Suprapubic skin (tissue), 4 donors: ENCODE data around the gene RUBCN. TPM values are rescaled to one million over a fixed set of nuclear protein-coding genes. Genes with fewer than 3 reads are reported as not detected.
"Not testable (repeated sequence)": the region's sequence is repeated elsewhere in the genome, so short reads cannot be mapped to it uniquely, and the experiment has no call there.

Experiments used
- DNase-seq, 2 donors: peaks; one replicate each; pipeline ENCODE4 v3.0.0-alpha.2; 2019; ENCODE audit warnings: low spot score in 2 of 2
- H3K27ac ChIP-seq: fragments of 200-600 bp; sonication (generic); one replicate; pipeline ENCODE4 v1.5.1; 2019
- H3K27me3 ChIP-seq: fragments of 200-600 bp; sonication (generic); one replicate; pipeline ENCODE4 v1.5.1; 2019
- H3K36me3 ChIP-seq: fragments of 200-600 bp; sonication (generic); one replicate; pipeline ENCODE4 v1.5.1; 2019
- H3K4me1 ChIP-seq: fragments of 200-600 bp; sonication (generic); one replicate; pipeline ENCODE4 v1.5.1; 2019
- H3K4me3 ChIP-seq: fragments of 200-600 bp; sonication (generic); one replicate; pipeline ENCODE4 v1.5.1; 2019; ENCODE audit warnings: mild to moderate bottlenecking
- H3K9me3 ChIP-seq: fragments of 200-600 bp; sonication (generic); one replicate; pipeline ENCODE4 v1.5.1; 2019
- EP300 ChIP-seq: sonication (generic); formaldehyde crosslinking; IDR thresholded peaks from one replicate; pipeline ENCODE4 v1.6.1; 2017; ENCODE audit warnings: antibody characterized with exemption
- POLR2A ChIP-seq, 2 donors: fragments of 450-650 bp; IDR thresholded peaks; one replicate each; pipeline ENCODE4 v1.6.1; 2017; ENCODE audit warnings: antibody characterized with exemption in 2 of 2, mild to moderate bottlenecking in 2 of 2, moderate library complexity in 2 of 2
- POLR2AphosphoS5 ChIP-seq, 3 donors: sonication (generic); formaldehyde crosslinking; IDR thresholded peaks; one replicate each; pipeline ENCODE4 v1.6.1; 2017; ENCODE audit warnings: antibody characterized with exemption in 3 of 3
- WGBS: methylation state at CpG from one replicate; pipeline ENCODE4 v1.1.5; 2018; 5-methylcytosine and 5-hydroxymethylcytosine counted together
- total RNA-seq, 4 donors: library from RNA; depleted of rRNA; stranded (reverse); fragments of >200 nt; gene quantifications; one replicate each; pipeline ENCODE4 v1.1.0, GENCODE V29; 2016
- TF ChIP-seq, protein P1 (sequence below), 2 donors: fragments of 200-600 bp in 1 of 2; fragments of 450-650 bp in 1 of 2; sonication (generic) in 1 of 2; IDR thresholded peaks; one replicate each; pipeline ENCODE4 v1.5.1; 2016 to 2019; ENCODE audit warnings: antibody characterized with exemption in 2 of 2, mild to moderate bottlenecking in 1 of 2, moderate library complexity in 1 of 2

Gene RUBCN
- total RNA-seq, 4 donors from 2014 or later: 41.8 to 70.2 (median 48.4) TPM

DNA sequence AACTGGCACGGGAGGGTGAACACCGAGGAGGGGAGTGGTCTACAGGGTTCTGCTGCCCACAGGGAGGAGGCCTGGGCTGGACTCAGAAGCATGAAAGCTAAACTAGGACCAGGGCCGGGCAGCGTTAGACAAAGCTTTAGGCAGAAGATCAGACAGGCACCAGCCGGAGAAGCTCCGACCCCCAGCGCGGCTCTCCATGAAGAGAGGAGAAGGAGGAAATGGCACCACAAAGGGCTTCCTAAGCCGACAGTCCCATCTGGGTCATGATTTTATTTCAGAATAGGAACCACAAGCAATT, 61.2 kb downstream of the RUBCN start:
- Histone ChIP-seq H3K36me3 (peaks cover 65% of the 10 kb centered on the region), H3K27me3 (no peaks in the 10 kb centered on the region), H3K27ac (no peak overlapping the region), H3K4me3 (no peak overlapping the region), H3K4me1 (no peaks in the 10 kb centered on the region), H3K9me3 (no peaks in the 10 kb centered on the region)
- WGBS: 93% methylated on average over 9 of the region's 9 CpGs
- TF ChIP-seq, protein P1, sequence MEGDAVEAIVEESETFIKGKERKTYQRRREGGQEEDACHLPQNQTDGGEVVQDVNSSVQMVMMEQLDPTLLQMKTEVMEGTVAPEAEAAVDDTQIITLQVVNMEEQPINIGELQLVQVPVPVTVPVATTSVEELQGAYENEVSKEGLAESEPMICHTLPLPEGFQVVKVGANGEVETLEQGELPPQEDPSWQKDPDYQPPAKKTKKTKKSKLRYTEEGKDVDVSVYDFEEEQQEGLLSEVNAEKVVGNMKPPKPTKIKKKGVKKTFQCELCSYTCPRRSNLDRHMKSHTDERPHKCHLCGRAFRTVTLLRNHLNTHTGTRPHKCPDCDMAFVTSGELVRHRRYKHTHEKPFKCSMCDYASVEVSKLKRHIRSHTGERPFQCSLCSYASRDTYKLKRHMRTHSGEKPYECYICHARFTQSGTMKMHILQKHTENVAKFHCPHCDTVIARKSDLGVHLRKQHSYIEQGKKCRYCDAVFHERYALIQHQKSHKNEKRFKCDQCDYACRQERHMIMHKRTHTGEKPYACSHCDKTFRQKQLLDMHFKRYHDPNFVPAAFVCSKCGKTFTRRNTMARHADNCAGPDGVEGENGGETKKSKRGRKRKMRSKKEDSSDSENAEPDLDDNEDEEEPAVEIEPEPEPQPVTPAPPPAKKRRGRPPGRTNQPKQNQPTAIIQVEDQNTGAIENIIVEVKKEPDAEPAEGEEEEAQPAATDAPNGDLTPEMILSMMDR (IDR thresholded peaks at IDR 0.05): no peak
- TF ChIP-seq POLR2A (IDR thresholded peaks at IDR 0.05) (no peak), POLR2AphosphoS5 (IDR thresholded peaks at IDR 0.05) (no peak), EP300 (no peak)
- no peak for DNase-seq

DNA sequence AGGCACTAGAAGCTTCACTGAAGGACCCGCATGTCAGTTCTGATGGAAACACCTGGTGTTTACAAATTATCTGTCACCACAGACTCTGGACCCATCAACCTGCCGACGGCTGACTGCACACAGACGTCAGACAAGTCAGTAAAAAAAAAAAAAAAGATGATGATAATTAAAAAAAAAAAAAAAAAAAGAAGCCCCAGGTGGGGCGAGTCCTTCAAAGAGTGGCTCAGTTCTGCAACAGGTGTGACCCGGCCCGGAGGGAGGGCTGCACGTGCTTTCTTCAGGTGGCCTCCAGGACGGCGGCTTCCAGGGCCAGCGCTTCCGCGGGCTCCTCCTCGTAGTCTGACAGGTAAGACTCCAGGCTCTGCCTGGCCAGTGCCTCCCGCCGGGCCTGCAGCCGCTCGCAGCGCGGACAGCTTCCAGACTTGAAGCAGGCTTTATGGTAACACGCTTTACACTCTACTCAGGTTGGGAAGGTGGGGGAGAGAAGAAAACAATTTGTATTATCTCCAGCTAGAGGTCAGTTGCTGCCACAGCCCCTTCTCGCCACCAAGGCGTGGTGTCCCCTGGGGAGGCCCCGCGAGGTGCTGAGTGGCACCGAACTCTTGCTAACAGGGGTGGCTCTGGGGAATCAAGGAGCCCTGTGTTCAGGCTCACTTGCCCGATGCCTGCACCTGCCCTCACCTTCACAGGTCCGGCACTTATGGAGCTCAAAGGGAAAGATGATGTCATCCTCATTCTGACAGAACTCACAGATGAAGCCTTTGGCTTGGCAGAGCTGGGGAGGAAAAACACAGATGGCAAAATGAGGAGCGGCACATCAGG, 61.8 kb downstream of the RUBCN start:
- WGBS: 91% methylated on average over 29 of the region's 29 CpGs
- DNase-seq: no peak

DNA sequence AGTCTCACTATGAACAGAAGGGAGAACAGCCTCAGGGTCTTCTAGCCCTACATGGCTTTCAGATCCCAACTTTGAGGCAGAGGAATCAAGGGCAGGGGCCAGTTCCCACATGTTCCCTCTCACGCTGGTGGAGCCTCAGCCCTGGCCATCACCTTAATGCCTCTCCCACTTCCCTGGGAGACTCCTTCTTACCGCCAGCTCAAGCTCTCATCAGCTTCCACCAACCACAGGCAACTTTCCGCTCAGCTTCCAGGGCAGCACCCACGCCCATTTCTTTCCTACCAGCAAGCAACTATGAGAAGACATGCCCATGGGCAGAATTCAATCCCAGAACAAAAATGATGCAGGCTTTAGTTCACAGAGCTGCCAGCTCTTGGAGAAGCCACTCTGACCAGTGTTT, 63.5 kb downstream of the RUBCN start:
- H3K27me3 ChIP-seq: no peaks in the 10 kb centered on the region
- H3K4me3 ChIP-seq: no peak overlapping the region
- H3K36me3 ChIP-seq: peaks cover 55% of the 10 kb centered on the region
- 88% methylated on average over 4 of the region's 4 CpGs for WGBS
- no peaks in the 10 kb centered on the region for H3K9me3 ChIP-seq
- H3K4me1 ChIP-seq: no peaks in the 10 kb centered on the region
- H3K27ac ChIP-seq: no peak overlapping the region
- TF ChIP-seq, protein P1 (IDR thresholded peaks at IDR 0.05): no peak
- TF ChIP-seq EP300 (no peak), POLR2A (IDR thresholded peaks at IDR 0.05) (no peak), POLR2AphosphoS5 (IDR thresholded peaks at IDR 0.05) (no peak)
- DNase-seq: no peak

More for the DNA sequence above, 61.8 kb downstream of the RUBCN start:
- Histone ChIP-seq H3K27me3 (no peaks in the 10 kb centered on the region), H3K27ac (no peak overlapping the region), H3K36me3 (peaks cover 63% of the 10 kb centered on the region), H3K4me3 (no peak overlapping the region), H3K4me1 (no peaks in the 10 kb centered on the region), H3K9me3 (no peaks in the 10 kb centered on the region)
- TF ChIP-seq, protein P1 (IDR thresholded peaks at IDR 0.05): no peak
- TF ChIP-seq POLR2A (IDR thresholded peaks at IDR 0.05) (no peak), POLR2AphosphoS5 (IDR thresholded peaks at IDR 0.05) (no peak), EP300 (no peak)

DNA sequence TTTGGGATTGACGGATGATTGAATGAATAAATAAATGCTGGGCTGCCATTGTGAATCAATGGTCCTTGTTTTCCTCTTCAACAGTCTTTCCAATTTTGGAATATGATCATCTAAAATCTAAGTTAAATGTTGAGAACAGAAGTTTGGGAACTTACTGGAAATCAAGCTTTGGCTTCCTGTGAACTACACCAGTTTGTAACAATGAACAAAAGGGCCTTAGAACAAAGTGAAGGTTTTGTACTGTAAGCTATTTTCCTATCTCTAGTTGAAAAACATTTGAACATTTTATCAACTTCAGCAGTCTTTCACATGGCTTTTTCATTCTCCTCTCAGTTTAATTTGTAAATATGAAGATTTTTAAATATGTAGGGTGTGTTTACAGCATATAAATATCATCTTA, 66.3 kb downstream of the RUBCN start:
- H3K4me1 ChIP-seq: no peaks in the 10 kb centered on the region
- WGBS: 95% methylated on average over 1 of the region's 1 CpG
- DNase-seq: no peak
- no peak overlapping the region for H3K4me3 ChIP-seq
- TF ChIP-seq POLR2A (IDR thresholded peaks at IDR 0.05): no peak
- no peak for TF ChIP-seq POLR2AphosphoS5 (IDR thresholded peaks at IDR 0.05)
- TF ChIP-seq, protein P1 (IDR thresholded peaks at IDR 0.05): no peak
- TF ChIP-seq EP300: no peak
- no peaks in the 10 kb centered on the region for H3K27me3 ChIP-seq
- no peak overlapping the region for H3K27ac ChIP-seq
- H3K36me3 ChIP-seq: peaks cover 31% of the 10 kb centered on the region
- H3K9me3 ChIP-seq: no peaks in the 10 kb centered on the region

DNA sequence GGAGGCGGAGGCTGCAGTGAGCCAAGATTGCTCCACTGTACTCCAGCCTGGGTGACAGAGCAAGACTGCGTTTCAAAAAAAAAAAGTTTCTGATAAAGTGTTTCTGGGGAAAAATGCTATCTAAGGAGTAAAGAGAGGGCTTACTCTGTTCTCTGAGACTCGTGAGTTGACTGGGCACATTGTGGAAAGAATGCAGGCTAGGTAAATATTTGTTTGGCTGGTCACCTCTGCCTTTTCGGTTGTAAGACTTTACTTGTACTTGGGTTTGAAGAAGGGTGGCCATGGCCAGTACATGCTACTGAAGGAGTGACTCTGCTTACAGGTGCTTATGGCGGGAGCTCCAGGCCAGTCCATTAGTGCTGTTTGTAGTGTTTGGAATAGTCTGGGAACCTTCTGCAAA, 68.7 kb downstream of the RUBCN start:
- no peak for DNase-seq
- no peaks in the 10 kb centered on the region for H3K9me3 ChIP-seq
- H3K4me3 ChIP-seq: no peak overlapping the region
- H3K36me3 ChIP-seq: peaks cover 9% of the 10 kb centered on the region
- no peak overlapping the region for H3K27ac ChIP-seq
- 88% methylated on average over 5 of the region's 5 CpGs for WGBS
- TF ChIP-seq POLR2A (IDR thresholded peaks at IDR 0.05): no peak
- no peak for TF ChIP-seq EP300
- no peak for TF ChIP-seq POLR2AphosphoS5 (IDR thresholded peaks at IDR 0.05)
- TF ChIP-seq, protein P1 (IDR thresholded peaks at IDR 0.05): no peak
- no peaks in the 10 kb centered on the region for H3K27me3 ChIP-seq
- H3K4me1 ChIP-seq: peaks cover 2% of the 10 kb centered on the region

DNA sequence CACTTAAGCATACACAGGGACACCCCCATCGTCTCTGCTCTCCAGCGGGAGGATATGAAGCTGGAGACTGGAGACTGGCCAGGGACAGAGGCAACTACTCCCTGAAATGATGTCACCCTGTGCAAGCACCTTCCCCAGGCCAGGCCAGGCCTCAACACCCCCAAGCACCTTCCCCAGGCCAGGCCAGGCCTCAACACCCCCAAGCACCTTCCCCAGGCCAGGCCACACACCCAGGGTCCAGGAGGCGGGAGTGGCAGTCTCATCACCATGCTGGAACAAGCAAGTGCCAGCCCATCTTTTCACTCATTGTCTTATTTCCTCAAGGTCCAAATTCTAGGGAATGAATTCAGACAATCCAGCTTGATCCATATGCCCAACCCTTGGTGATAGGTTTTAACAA, 69.4 kb downstream of the RUBCN start:
- 100% methylated on average over 1 of the region's 3 CpGs for WGBS
- H3K4me1 ChIP-seq, H3K4me3 ChIP-seq, DNase-seq, H3K27me3 ChIP-seq, H3K9me3 ChIP-seq, H3K36me3 ChIP-seq, H3K27ac ChIP-seq: not testable (repeated sequence)

DNA sequence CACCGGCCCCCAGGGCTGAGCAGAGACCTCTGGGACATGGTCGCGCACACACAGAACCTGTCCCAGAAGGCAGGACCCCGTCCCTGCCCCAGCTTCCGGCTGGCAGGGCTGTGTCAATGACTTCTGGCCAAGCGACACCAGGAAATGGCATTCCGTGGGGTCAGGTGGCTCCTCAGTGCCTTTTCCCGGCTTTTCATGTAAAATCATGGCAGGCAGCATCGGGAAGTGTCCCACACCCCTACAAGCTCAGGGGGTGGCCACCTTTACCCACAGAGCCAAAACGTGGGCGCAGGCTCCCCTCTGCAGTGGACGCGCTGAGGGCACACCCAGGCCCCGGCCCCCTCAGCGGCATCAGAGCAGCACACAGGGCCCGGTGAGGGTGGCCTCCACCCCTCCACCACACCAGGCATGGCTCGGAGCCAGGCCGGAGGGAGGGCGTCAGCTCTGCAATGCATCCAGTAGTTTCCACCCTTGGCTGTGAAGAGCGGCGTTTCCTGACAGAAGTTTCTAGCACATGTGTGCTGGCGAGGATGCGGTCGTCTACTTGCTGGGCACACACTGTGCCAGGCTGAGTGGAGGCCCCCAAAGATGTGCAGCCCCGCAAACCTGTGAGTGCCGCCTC, 70.4 kb downstream of the RUBCN start:
- not testable (repeated sequence) for H3K4me3 ChIP-seq, DNase-seq, H3K36me3 ChIP-seq, H3K4me1 ChIP-seq, H3K27ac ChIP-seq, H3K27me3 ChIP-seq, H3K9me3 ChIP-seq
- WGBS: no CpG with 5 or more reads among the region's 26 CpGs

DNA sequence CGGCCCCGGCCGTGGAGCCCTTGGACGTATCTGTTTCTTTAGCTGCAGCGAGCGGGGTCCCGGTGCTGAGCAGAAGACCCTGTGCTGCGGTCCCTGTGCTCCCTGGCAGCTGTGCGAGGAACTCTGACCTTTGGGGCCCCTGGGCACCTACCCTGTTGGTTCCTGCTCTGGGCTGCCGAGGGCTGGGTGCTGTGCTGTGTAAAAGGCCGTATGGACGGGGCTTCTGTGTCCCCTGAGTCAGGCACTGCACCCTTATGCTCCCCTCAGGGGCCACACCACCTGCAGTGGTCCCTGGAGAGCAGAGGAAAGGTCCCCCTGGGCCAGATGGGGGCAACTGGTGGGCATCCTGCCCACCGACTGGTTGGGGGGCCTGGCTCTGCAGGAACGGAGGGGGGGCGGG, 71.2 kb downstream of the RUBCN start:
- not testable (repeated sequence) for H3K27ac ChIP-seq, H3K4me1 ChIP-seq, H3K36me3 ChIP-seq, H3K9me3 ChIP-seq, DNase-seq, H3K4me3 ChIP-seq, H3K27me3 ChIP-seq
- no CpG with 5 or more reads among the region's 15 CpGs for WGBS
